Colonic mucosa (tissue), 4 donors: Measurements from ENCODE around the gene SERINC5. TPM values are rescaled to one million over a fixed set of nuclear protein-coding genes. Genes with fewer than 3 reads are reported as not detected.

Source experiments
- DNase-seq: peaks from one replicate; pipeline ENCODE4 v3.0.0-alpha.2; 2020
- H3K27ac ChIP-seq: fragments of 200-600 bp; one replicate; pipeline ENCODE4 v1.8.0; 2021
- H3K27me3 ChIP-seq: fragments of 200-600 bp; one replicate; pipeline ENCODE4 v1.8.0; 2021
- H3K36me3 ChIP-seq: fragments of 200-600 bp; one replicate; pipeline ENCODE4 v1.8.0; 2021
- H3K4me1 ChIP-seq: fragments of 200-600 bp; one replicate; pipeline ENCODE4 v1.8.0; 2021; ENCODE audit warnings: mild to moderate bottlenecking
- H3K4me3 ChIP-seq: fragments of 200-600 bp; one replicate; pipeline ENCODE4 v1.8.0; 2021
- H3K9ac ChIP-seq, 2 donors: one replicate each; pipeline ENCODE4 v1.7.0; 2013; ENCODE audit warnings: control low read depth in 2 of 2, low read depth in 2 of 2, low read length in 2 of 2
- H3K9me3 ChIP-seq: fragments of 200-600 bp; one replicate; pipeline ENCODE4 v1.8.0; 2021
- intact Hi-C: fragments of 100-400 bp; cut with DNase I; formaldehyde crosslinking; loops from one replicate; pipeline ENCODE4 v1.14.1; 2022
- total RNA-seq, 2 donors: library from RNA; stranded (reverse); fragmentation: NEBNext Ultra II Directional in 1 of 2; extraction: Animal tissue kit (Norgen Biotek cat#: 25700) in 1 of 2; gene quantifications; one replicate each; pipeline ENCODE4 v1.2.1, GENCODE V29; 2021
- TF ChIP-seq, protein P1 (sequence below): fragments of 200-600 bp; IDR thresholded peaks from one replicate; pipeline ENCODE4 v1.8.0; 2022; ENCODE audit warnings: antibody characterized with exemption, mild to moderate bottlenecking
- donor health status: healthy.
- donor health status: DM: no; HTN: no; CAD: no.
- donor health status: DM: no; HTN: no; CAD: no.

The SERINC5 gene
- total RNA-seq, 2 donors from 2014 or later, result 138 to 141 TPM

DNA sequence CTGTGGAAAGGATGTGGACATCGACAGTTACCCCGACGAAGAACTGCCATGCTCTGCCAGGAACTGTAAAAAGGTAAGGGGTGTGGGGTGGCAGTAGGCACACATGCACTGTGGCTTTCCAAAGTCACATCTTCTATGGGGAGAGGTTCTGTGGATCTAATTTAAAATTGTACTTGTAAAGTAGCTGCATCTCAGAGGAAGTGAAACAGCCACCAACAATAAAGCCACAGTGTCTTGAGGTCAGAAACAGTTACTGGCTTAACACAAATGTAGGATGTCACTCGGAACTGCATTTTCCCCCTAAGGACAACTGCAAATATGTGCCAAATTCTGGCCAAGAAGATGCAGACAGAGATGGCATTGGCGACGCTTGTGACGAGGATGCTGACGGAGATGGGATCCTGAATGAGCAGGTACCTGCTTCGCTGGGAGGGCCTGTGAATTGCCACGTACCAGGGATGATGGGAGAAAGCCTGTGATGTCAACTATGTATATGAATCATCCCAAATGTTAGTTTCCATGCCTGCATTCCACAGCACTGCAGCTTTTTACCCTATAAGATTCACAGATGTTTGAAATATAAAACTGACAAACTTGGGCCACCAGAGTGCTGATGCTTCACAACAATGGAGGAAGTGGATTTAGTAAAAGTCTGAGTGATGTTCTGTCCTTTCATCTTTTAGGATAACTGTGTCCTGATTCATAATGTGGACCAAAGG is 185.4 kb downstream of the SERINC5 start:
- no peak overlapping the region for H3K27ac ChIP-seq

DNA sequence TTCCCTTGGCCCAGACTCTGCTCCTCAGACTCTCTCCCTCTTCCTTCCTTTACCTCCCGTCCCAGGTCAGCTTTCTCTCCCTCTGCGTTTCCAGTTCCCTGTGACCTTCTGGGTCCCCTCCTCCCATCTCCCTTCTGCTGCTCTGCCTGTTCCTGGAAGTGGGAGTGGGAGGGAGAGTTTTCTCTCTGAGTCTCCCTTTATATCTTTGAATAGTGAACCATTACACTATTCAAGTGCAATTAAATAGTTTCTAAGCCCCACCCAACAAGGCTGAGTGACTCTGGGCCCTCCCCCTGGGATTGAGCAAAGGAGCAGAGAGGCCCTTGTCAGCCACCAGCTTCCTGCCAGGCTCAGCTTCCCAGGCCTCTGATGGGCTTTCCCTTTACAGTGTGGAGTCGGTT is 185.9 kb downstream of the SERINC5 start:
- Histone ChIP-seq H3K36me3 (no peaks in the 10 kb centered on the region), H3K9ac (no peak overlapping the region), H3K4me3 (no peak overlapping the region), H3K9me3 (no peaks in the 10 kb centered on the region), H3K4me1 (no peaks in the 10 kb centered on the region), H3K27ac (no peak overlapping the region), H3K27me3 (no peaks in the 10 kb centered on the region)
- TF ChIP-seq, protein P1, sequence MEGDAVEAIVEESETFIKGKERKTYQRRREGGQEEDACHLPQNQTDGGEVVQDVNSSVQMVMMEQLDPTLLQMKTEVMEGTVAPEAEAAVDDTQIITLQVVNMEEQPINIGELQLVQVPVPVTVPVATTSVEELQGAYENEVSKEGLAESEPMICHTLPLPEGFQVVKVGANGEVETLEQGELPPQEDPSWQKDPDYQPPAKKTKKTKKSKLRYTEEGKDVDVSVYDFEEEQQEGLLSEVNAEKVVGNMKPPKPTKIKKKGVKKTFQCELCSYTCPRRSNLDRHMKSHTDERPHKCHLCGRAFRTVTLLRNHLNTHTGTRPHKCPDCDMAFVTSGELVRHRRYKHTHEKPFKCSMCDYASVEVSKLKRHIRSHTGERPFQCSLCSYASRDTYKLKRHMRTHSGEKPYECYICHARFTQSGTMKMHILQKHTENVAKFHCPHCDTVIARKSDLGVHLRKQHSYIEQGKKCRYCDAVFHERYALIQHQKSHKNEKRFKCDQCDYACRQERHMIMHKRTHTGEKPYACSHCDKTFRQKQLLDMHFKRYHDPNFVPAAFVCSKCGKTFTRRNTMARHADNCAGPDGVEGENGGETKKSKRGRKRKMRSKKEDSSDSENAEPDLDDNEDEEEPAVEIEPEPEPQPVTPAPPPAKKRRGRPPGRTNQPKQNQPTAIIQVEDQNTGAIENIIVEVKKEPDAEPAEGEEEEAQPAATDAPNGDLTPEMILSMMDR, result no peak
- intact Hi-C loops, result loop anchor here (10.0 kb wide), 1 partner anchor 195 kb away; no protein-coding TSS in a partner anchor
- peak; percentile 27 for DNase-seq

More for the DNA sequence above, 185.4 kb downstream of the SERINC5 start:
- no peaks in the 10 kb centered on the region for H3K4me1 ChIP-seq
- no peak overlapping the region for H3K9ac ChIP-seq
- H3K36me3 ChIP-seq, result no peaks in the 10 kb centered on the region
- no peaks in the 10 kb centered on the region for H3K27me3 ChIP-seq
- no peak overlapping the region for H3K4me3 ChIP-seq
- DNase-seq, result no peak
- TF ChIP-seq, protein P1, result no peak
- intact Hi-C loops, result loop anchor here (10.0 kb wide), 1 partner anchor 196 kb away; no protein-coding TSS in a partner anchor
- H3K9me3 ChIP-seq, result no peaks in the 10 kb centered on the region

DNA sequence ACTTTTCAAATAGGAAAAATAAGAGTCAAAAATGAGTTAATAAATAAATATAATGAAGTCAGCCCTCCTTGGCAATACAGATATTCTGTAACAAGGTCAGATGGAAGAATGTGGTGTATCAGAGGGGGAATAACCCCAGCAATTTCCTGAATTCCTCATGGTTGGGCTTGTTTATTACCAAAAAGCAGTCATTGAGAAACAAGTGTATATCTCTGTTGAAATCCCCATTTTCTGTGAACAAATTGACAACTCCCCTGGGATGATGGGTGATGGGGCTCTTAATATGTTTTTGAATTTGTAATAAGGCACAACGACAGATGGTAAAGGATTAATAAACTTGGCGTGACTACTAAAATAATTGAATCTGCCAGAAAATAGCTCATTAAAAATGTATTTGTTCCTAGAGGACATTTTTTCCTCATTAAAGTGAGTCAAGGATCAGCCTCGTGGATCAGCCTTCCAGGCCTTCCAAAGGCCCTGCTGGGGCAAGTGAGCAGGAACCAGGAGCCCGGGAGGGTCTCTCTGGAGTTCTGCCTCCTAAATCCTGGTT is 186.5 kb downstream of the SERINC5 start:
- H3K4me3 ChIP-seq, result no peak overlapping the region
- intact Hi-C loops, result no loop called here
- no peak overlapping the region for H3K27ac ChIP-seq
- no peak for DNase-seq
- no peaks in the 10 kb centered on the region for H3K9me3 ChIP-seq
- no peaks in the 10 kb centered on the region for H3K4me1 ChIP-seq
- H3K27me3 ChIP-seq, result no peaks in the 10 kb centered on the region
- TF ChIP-seq, protein P1, result no peak
- H3K36me3 ChIP-seq, result no peaks in the 10 kb centered on the region
- H3K9ac ChIP-seq, result no peak overlapping the region

DNA sequence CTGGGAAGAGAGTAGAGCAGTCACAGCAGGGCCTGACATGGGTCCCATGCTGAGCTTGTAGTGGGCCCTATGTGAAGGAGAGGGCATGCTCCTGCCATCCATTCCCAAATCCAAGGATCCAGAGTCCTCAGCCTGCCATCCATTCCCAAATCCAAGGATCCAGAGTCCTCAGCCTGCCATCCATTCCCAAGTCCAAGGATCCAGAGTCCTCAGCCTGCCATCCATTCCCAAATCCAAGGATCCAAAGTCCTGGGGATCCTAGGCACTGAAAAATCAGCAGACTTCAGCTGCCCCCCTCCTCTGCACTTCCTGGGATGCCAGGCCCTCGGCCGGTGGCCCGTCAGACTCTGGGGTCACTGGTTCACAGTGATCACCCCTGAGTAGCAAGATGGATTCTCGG is 187.1 kb downstream of the SERINC5 start:
- intact Hi-C loops, result no loop called here
- H3K27me3 ChIP-seq, result no peaks in the 10 kb centered on the region
- no peaks in the 10 kb centered on the region for H3K4me1 ChIP-seq
- H3K36me3 ChIP-seq, result no peaks in the 10 kb centered on the region
- no peak overlapping the region for H3K27ac ChIP-seq
- TF ChIP-seq, protein P1, result no peak
- H3K9me3 ChIP-seq, result no peaks in the 10 kb centered on the region
- DNase-seq, result no peak
- no peak overlapping the region for H3K9ac ChIP-seq
- H3K4me3 ChIP-seq, result no peak overlapping the region

DNA sequence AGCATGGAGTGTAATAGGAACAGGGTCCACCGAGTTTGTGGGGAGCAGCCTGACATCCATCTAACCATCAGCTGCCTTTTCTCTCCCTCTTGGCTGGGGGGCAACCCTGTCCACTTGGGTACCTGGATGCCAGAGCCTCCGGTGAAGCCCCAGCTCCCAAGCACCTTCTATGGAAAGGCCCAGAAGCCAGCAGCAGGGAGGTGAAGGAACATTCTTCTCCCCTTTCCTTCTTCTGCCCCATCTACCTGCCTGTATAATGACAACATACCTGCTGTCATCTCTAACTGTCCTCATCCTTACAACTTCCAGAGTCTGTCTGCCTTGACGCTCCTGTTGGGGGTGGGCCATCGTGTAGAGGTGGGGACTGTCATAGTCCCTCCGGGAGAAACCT is 187.6 kb downstream of the SERINC5 start:
- Histone ChIP-seq H3K36me3 (no peaks in the 10 kb centered on the region), H3K9me3 (no peaks in the 10 kb centered on the region), H3K9ac (no peak overlapping the region), H3K4me1 (no peaks in the 10 kb centered on the region), H3K27ac (no peak overlapping the region), H3K27me3 (no peaks in the 10 kb centered on the region), H3K4me3 (no peak overlapping the region)
- DNase-seq, result no peak
- intact Hi-C loops, result no loop called here
- TF ChIP-seq, protein P1, result no peak
